ENCODE measurements around the gene SSX2IP.

DNA sequence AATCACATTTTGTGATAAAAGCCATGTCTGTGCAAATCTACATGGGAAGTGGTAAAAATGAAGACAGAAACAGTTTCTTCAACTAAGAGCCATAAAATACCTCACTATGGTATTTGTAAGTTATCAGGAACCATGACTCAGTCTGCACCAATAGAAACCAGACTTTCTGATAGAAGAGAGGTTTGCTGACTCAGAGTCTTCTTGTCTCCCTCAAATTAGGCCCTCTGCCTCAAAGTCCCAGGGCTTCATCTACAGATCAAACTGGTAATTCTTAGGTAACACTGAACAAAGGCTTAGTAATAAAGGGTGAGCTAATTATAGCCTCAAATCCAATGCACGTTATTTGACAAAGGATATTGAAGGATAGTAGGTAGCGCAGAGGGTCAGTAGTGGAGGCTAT lies 30.9 kb upstream of the SSX2IP start:
- TF ChIP-seq, protein P1, sequence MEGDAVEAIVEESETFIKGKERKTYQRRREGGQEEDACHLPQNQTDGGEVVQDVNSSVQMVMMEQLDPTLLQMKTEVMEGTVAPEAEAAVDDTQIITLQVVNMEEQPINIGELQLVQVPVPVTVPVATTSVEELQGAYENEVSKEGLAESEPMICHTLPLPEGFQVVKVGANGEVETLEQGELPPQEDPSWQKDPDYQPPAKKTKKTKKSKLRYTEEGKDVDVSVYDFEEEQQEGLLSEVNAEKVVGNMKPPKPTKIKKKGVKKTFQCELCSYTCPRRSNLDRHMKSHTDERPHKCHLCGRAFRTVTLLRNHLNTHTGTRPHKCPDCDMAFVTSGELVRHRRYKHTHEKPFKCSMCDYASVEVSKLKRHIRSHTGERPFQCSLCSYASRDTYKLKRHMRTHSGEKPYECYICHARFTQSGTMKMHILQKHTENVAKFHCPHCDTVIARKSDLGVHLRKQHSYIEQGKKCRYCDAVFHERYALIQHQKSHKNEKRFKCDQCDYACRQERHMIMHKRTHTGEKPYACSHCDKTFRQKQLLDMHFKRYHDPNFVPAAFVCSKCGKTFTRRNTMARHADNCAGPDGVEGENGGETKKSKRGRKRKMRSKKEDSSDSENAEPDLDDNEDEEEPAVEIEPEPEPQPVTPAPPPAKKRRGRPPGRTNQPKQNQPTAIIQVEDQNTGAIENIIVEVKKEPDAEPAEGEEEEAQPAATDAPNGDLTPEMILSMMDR (conservative IDR thresholded peaks at IDR 0.05 in 1 of 2, IDR thresholded peaks at IDR 0.05 in 1 of 2; ENCODE audit: low read depth in 1 of 2, low read length in 2 of 2), result no peak
- TF ChIP-seq EZH2 (IDR thresholded peaks at IDR 0.05; ENCODE audit: low read length, missing control alignments), result no peak

All from fibroblast of lung (primary cell).